Dedifferentiated amniotic fluid mesenchymal stem cell (primary cell): ENCODE results near the gene TJAP1.

Source experiments
- DNase-seq: peaks from one replicate; pipeline ENCODE4 v3.0.0-alpha.2; 2016; ENCODE audit errors: extremely low spot score

Gene TJAP1

GRCh38 chr6:43504756-43505593 is 27.6 kb downstream of the TJAP1 start:
- DNase-seq: no peak

- DNase-seq: no peak
These were observed 28.3 kb downstream of the TJAP1 start for GRCh38 chr6:43505718-43506117.

DNA sequence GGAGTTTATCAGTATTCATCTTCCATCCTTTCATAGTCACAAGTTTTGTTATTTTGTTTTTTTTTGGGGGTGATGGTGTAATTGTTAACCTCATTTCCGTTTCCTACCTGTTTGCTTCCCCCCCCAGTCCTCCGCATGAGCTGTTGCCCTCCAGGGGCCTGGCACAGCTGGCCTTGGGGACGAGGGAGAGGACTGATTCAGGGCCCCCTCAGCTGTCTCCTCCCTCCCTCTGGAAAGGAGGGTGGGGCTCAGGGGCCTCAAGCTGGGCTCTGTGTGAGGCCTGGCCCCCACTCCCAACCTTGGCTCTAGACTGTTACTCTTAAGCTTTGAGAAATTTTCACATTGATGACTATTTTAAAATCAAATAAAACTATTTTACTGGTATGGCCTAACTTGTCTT is 28.8 kb downstream of the TJAP1 start:
- no peak for DNase-seq

GRCh38 chr6:43506667-43507471 is 29.5 kb downstream of the TJAP1 start:
- peak; percentile 81 for DNase-seq

DNA sequence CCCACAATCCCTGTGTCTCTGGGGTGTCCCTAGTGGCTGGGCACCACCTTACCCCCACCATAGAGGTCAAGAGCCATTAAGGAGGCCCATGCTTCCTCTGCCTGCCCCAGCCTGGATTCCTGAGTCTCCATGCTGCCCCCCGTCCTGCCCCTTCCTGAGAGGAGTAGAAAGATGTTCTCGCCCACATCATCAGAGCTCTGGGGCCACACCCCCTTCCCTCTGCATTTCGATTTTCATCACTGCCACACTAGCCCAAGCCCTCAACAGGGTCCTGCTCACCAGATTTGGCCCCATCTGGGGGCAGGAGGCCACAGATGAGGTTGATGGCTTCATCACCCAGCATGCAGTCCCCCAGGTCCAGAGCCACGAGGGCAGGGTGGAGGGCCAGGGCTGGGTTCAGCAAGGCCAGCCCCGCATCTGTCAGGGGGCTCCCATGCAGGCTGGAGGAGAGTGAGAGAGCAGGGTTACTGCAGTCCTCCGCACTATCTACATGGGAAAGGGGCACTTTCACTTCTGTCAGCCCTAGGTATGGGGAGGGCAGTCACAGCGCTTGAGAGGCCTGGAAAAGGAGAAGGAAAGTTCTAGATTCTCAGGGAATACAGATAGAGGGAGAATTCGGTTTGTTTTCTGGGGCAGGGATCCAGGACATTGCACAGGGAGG is 31.2 kb downstream of the TJAP1 start:
- DNase-seq: no peak

GRCh38 chr6:43509142-43509983 is 32.0 kb downstream of the TJAP1 start:
- no peak for DNase-seq

GRCh38 chr6:43509984-43510826 is 32.8 kb downstream of the TJAP1 start, which contains the start of gene LRRC73:
Gene LRRC73 (minus strand): TSS chr6:43510346. CDS start chr6:43509785, 561 bp downstream.
- peak; percentile 60 for DNase-seq

GRCh38 chr6:43510827-43511163 is 33.4 kb downstream of the TJAP1 start:
- DNase-seq: no peak

DNA sequence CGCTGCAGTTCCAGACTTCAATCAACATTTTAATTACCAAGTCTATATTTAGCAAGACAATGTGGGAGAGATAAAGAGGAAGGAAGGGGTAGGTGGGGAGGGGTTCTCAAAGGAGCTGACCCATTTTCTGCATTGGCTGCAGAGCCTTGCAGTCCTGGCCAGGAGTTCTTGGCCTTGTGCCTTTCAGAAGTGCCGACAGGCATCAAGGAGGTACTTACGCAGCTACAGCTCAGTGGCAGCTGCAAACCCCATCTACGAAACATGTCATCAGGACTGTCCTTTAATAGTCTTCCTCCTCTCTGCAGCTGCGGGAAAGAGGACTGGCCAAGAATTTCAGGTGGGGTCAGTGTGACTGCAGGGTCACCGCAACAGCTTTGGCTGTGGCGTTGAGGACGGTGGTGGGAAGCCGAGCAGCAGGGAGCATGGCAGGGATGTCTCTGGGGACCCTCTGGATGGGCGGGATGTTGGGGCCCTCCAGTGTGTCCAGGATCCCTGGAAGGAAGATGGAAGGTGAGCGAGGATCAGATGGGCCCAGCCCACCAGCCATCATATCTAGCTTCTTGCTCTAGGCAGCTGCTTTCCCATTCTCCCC is 34.5 kb downstream of the TJAP1 start:
- DNase-seq: no peak

- DNase-seq: no peak
These were observed 38.4 kb downstream of the TJAP1 start for GRCh38 chr6:43515808-43516207.

- no peak for DNase-seq
These were observed 39.0 kb downstream of the TJAP1 start for GRCh38 chr6:43516367-43516696.

- peak; percentile 99 for DNase-seq
These were observed 39.5 kb downstream of the TJAP1 start, which contains the start of the genes POLR1C and YIPF3 for GRCh38 chr6:43516697-43517504. Gene POLR1C (plus strand): TSS chr6:43517089. CDS start chr6:43517110, 21 bp downstream. Gene YIPF3 (minus strand): TSS chr6:43516926. CDS start chr6:43516807, 119 bp downstream.

DNA sequence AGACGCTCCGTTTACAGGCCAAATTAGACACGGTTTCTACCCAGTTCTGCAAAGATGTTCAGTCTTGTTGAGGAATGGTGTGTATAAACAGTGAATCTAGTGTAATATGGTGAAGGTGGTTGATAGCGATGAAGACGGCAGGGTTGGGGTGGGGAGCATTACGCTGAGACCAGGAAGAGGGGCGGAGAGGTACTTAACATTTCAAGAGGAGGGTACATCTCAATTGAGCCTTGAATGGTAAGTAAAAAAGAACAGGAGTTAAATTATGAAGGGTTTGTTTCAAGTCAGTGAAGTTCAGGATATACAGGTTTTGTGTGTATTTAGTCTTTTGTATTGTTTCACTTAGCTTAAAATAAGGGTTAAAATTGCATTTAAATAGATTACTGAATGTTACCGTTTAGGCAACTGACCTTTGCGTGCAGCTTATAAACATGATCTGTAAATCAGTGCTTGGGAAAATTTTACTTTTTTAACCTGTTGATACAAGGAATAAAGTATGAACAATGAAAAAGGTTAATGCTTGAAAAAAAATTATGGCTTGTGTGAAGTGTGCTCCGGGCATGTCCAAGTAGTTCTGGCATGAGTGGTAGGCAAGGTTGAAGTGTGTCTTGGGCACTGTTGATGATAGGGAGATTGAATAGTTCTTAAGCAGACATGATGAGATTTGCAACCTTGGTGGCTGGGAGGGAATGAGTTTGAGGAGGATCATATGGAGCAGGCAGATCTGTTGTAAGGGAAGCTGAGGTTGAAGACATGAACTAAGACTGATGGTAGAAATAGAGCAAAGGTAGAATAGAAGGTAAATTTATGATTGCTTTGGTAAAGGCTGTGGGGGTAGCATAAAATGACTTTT is 40.4 kb downstream of the TJAP1 start:
- DNase-seq: no peak

- no peak for DNase-seq
These were observed 42.7 kb downstream of the TJAP1 start for GRCh38 chr6:43520097-43520496.

DNA sequence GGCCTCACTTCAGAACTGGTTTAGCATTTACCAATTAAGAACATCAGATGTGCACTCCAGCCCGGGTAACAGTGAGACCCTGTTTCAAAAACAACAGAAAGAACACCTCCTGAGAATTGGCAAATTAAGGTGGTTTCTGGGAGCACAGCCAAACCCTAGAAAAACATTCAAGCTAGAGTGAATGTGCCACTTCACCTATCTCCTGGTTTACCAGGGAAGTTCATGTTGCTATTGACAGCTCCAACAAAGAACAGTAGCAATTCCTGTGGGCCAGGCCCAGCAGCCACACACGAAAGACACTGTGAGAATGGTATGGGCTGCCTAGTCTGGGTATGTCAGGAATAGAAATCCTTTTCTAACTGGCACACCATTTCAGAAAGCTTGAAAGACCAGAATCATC is 44.5 kb downstream of the TJAP1 start:
- DNase-seq: no peak

- DNase-seq: no peak
These were observed 45.3 kb downstream of the TJAP1 start for GRCh38 chr6:43522547-43523261.

DNA sequence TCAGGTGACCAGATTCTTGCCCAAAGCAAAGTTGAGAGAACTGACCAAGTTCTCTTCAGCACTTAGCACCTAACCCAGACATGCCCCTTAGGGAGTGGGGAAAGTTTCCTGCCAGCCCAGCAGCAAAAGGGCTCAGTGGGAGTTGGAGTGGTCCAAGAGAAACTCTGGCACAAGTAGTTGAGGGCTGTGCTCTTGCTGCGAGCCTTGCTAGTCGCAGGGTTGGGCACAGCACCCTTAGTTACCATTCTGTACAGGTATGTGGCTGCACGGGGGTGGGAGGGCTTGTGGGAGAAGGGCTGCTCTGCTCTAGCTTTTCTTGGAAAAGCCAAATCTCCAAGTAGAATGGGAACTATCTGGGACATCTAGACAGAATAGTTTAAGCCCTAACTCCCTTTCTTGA is 45.9 kb downstream of the TJAP1 start:
- DNase-seq: no peak
